Measurements from ENCODE around the gene TMCC1. TPM values are rescaled to one million over a fixed set of nuclear protein-coding genes. Genes with fewer than 3 reads are reported as not detected.

The TMCC1 gene
- total and polyA plus RNA-seq, 10 of the 15 experiments (the other 5 are each of a cell fraction or from before 2014, with no cell fraction given): 2.3 to 21.1 (median 8.4) TPM

- FAIRE-seq (no peak), ATAC-seq (no peak), DNase-seq (ENCODE audit: low read depth, low spot score) (no peak)
- H3K4me2 ChIP-seq (ENCODE audit: control insufficient read depth, insufficient read depth): no peak overlapping the region
- H3K9me3 ChIP-seq (replicated peaks; ENCODE audit: control insufficient read depth, insufficient read depth, low read length): no peaks in the 10 kb centered on the region
- TF ChIP-seq DPF2 (IDR thresholded peaks at IDR 0.05): no peak
- TF ChIP-seq RFX5 (IDR thresholded peaks at IDR 0.05; ENCODE audit: low read depth, low read length): no peak
- TF ChIP-seq SIX5 (IDR thresholded peaks at IDR 0.05; ENCODE audit: low read depth, low read length, severe bottlenecking): no peak
- peak; percentile 73; the same call in 1 of the 2 replicates for TF ChIP-seq PAX5 (IDR thresholded peaks at IDR 0.05; ENCODE audit: borderline replicate concordance, low read depth, low read length)
- H2AFZ ChIP-seq (ENCODE audit: control insufficient read depth, low read depth, low read length): no peak overlapping the region
- H3K4me3 ChIP-seq: no peak overlapping the region
- BruUV-seq (replicated peaks): no TSS peak
- H3K27ac ChIP-seq (ENCODE audit: control insufficient read depth, insufficient read depth): no peak overlapping the region
- SMC1A ChIA-PET (ENCODE audit: uncharacterized antibody, unreplicated experiment): interaction anchor here (0.6 kb wide), 1 partner anchor 159 kb away, joined by 3 read pairs; no protein-coding TSS in a partner anchor
- WGBS (ENCODE audit: insufficient coverage, insufficient replicate concordance, low lambda C conversion rate, missing lambda C conversion rate): 20% methylated on average over 7 of the region's 7 CpGs
- RAD21 ChIA-PET (ENCODE audit: unreplicated experiment): no interaction called here
- H3K9ac ChIP-seq (ENCODE audit: control insufficient read depth, insufficient read depth, low read length): no peak overlapping the region
- in situ Hi-C loops (cut with MboI) (no loop called here), intact Hi-C loops (cut with micrococcal nuclease; ENCODE audit: unreplicated experiment) (no loop called here)
- peaks cover 8 to 14% of the 10 kb centered on the region in 2 experiments; a peak in 3 of 4 replicates for H3K27me3 ChIP-seq (replicated peaks in 1 of 2; ENCODE audit: control insufficient read depth in 2 of 2, insufficient read depth in 2 of 2, low read length in 1 of 2)
- POLR2A ChIA-PET: no interaction called here
- CTCF ChIA-PET: no interaction called here
- H3K4me1 ChIP-seq (ENCODE audit: control insufficient read depth, insufficient read depth, low read length): no peaks in the 10 kb centered on the region
- no peaks in the 10 kb centered on the region for H3K36me3 ChIP-seq (ENCODE audit: control insufficient read depth in 2 of 2, insufficient read depth in 2 of 2, low read length in 1 of 2)
- no peaks in the 10 kb centered on the region for H4K20me1 ChIP-seq (ENCODE audit: control insufficient read depth, insufficient read depth)
- H3K79me2 ChIP-seq (ENCODE audit: control insufficient read depth, insufficient read depth, low read length): no peaks in the 10 kb centered on the region
Measured at GRCh38 chr3:129603561-129603942, 290.0 kb downstream of the TMCC1 start.

GRCh38 chr3:129602730-129603560, 290.6 kb downstream of the TMCC1 start:
- RAD21 ChIA-PET (ENCODE audit: unreplicated experiment): interaction anchor here (0.6 kb wide), 1 partner anchor 60 kb away, joined by 3 read pairs; no protein-coding TSS in a partner anchor
- Histone ChIP-seq H4K20me1 (ENCODE audit: control insufficient read depth, insufficient read depth) (no peaks in the 10 kb centered on the region), H3K36me3 (ENCODE audit: control insufficient read depth in 2 of 2, insufficient read depth in 2 of 2, low read length in 1 of 2) (no peaks in the 10 kb centered on the region), H3K4me1 (ENCODE audit: control insufficient read depth, insufficient read depth, low read length) (no peaks in the 10 kb centered on the region), H3K4me3 (no peak overlapping the region), H3K9me3 (replicated peaks; ENCODE audit: control insufficient read depth, insufficient read depth, low read length) (no peaks in the 10 kb centered on the region), H3K27ac (ENCODE audit: control insufficient read depth, insufficient read depth) (no peak overlapping the region), H3K4me2 (ENCODE audit: control insufficient read depth, insufficient read depth) (no peak overlapping the region), H3K79me2 (ENCODE audit: control insufficient read depth, insufficient read depth, low read length) (no peaks in the 10 kb centered on the region), H3K27me3 (replicated peaks in 1 of 2; ENCODE audit: control insufficient read depth in 2 of 2, insufficient read depth in 2 of 2, low read length in 1 of 2) (peaks cover 8 to 17% of the 10 kb centered on the region in 2 experiments; a peak in 3 of 4 replicates), H2AFZ (ENCODE audit: control insufficient read depth, low read depth, low read length) (no peak overlapping the region), H3K9ac (ENCODE audit: control insufficient read depth, insufficient read depth, low read length) (no peak overlapping the region)
- WGBS (ENCODE audit: insufficient coverage, insufficient replicate concordance, low lambda C conversion rate, missing lambda C conversion rate): 69% methylated on average over 15 of the region's 15 CpGs
- SMC1A ChIA-PET (ENCODE audit: uncharacterized antibody, unreplicated experiment): interaction anchor here (0.6 kb wide), 2 partner anchors 24 to 159 kb away, joined by 3 read pairs; no protein-coding TSS in a partner anchor
- no peak for DNase-seq (ENCODE audit: low read depth, low spot score)
- no peak for ATAC-seq
- FAIRE-seq: no peak
- in situ Hi-C loops (cut with MboI): no loop called here
- intact Hi-C loops (cut with micrococcal nuclease; ENCODE audit: unreplicated experiment): no loop called here
- POLR2A ChIA-PET: no interaction called here
- CTCF ChIA-PET: no interaction called here
- no TSS peak for BruUV-seq (replicated peaks)
- TF ChIP-seq E2F4 (IDR thresholded peaks at IDR 0.05; ENCODE audit: low read depth, low read length) (no peak), PRDM15 (CRISPR knock-in tag; IDR thresholded peaks at IDR 0.05) (no peak), PAX5 (IDR thresholded peaks at IDR 0.05; ENCODE audit: borderline replicate concordance, low read depth, low read length) (no peak), FOXK2 (IDR thresholded peaks at IDR 0.05) (no peak), YBX1 (IDR thresholded peaks at IDR 0.05) (no peak), ZNF207 (IDR thresholded peaks at IDR 0.05; ENCODE audit: borderline replicate concordance) (no peak), SPI1 (IDR thresholded peaks at IDR 0.05; ENCODE audit: borderline replicate concordance, insufficient read depth, low read depth, low read length) (no peak), PAX8 (IDR thresholded peaks at IDR 0.05) (no peak), PML (IDR thresholded peaks at IDR 0.05; ENCODE audit: low read length) (no peak), SREBF2 (IDR thresholded peaks at IDR 0.05; ENCODE audit: low read length) (no peak)

Measured in GM12878 (cell line).